SK-N-SH treated with all-trans-retinoic acid at 6 μM for 48 hours (cell line): ENCODE measurements around the gene ARHGDIA.

Experiments
- ATAC-seq: fragments of 200-7000 bp; cut with Tn5 transposase; 3 replicates; pipeline ENCODE4 v1.9.1; 2020; ENCODE audit warnings: mild to moderate bottlenecking, moderate library complexity
- ARNTL ChIP-seq: fragments of 450-650 bp; formaldehyde crosslinking; IDR thresholded peaks from 2 replicates; pipeline ENCODE4 v1.5.0; 2020; ENCODE audit warnings: low read depth, mild to moderate bottlenecking, moderate library complexity, borderline replicate concordance
- BACH2 ChIP-seq: fragments of 250-450 bp; sonication (Bioruptor Pico); IDR thresholded peaks from 2 replicates; pipeline ENCODE4 v1.9.0; 2021; ENCODE audit warnings: mild to moderate bottlenecking, borderline replicate concordance
- CSDC2 ChIP-seq: fragments of 250-450 bp; sonication (Bioruptor Pico); IDR thresholded peaks from 2 replicates; pipeline ENCODE4 v1.5.0; 2020; ENCODE audit warnings: mild to moderate bottlenecking, moderate library complexity
- ESRRG ChIP-seq: fragments of 250-450 bp; sonication (Bioruptor Pico); IDR thresholded peaks from 2 replicates; pipeline ENCODE4 v1.6.1; 2021; ENCODE audit warnings: mild to moderate bottlenecking
- GLIS3 ChIP-seq: fragments of 250-450 bp; sonication (Bioruptor Pico); IDR thresholded peaks from 2 replicates; pipeline ENCODE4 v1.5.0; 2020; ENCODE audit warnings: mild to moderate bottlenecking, moderate library complexity
- ISL1 ChIP-seq: fragments of 250-450 bp; sonication (Bioruptor Pico); IDR thresholded peaks from 2 replicates; pipeline ENCODE4 v2.1.2; 2022; ENCODE audit warnings: mild to moderate bottlenecking, moderate library complexity
- OSR1 ChIP-seq: fragments of 250-450 bp; sonication (Bioruptor Pico); IDR thresholded peaks from 2 replicates; pipeline ENCODE4 v1.8.0; 2022; ENCODE audit warnings: moderate library complexity, mild to moderate bottlenecking, inconsistent platforms
- PPARA ChIP-seq: fragments of 250-450 bp; sonication (Bioruptor Pico); IDR thresholded peaks from 2 replicates; pipeline ENCODE4 v1.5.0; 2020; ENCODE audit warnings: mild to moderate bottlenecking, borderline replicate concordance
- RARB ChIP-seq: fragments of 250-450 bp; sonication (Bioruptor Pico); IDR thresholded peaks from 2 replicates; pipeline ENCODE4 v1.8.0; 2021; ENCODE audit warnings: mild to moderate bottlenecking, moderate library complexity
- TCF4 ChIP-seq: fragments of 250-450 bp; sonication (Bioruptor Pico); IDR thresholded peaks from 2 replicates; pipeline ENCODE4 v1.8.0; 2021; ENCODE audit warnings: mild to moderate bottlenecking, moderate library complexity, borderline replicate concordance
- TOX ChIP-seq: fragments of 250-450 bp; sonication (Bioruptor Pico); IDR thresholded peaks from 2 replicates; pipeline ENCODE4 v1.8.0; 2021; ENCODE audit warnings: mild to moderate bottlenecking, moderate library complexity, borderline replicate concordance
- ZC3H10 ChIP-seq: fragments of 250-450 bp; sonication (Bioruptor Pico); IDR thresholded peaks from 2 replicates; pipeline ENCODE4 v1.5.1; 2021; ENCODE audit warnings: mild to moderate bottlenecking, moderate library complexity
- ZFP30 ChIP-seq: fragments of 450-650 bp; formaldehyde crosslinking; IDR thresholded peaks from 2 replicates; pipeline ENCODE4 v1.5.0; 2022; ENCODE audit warnings: mild to moderate bottlenecking, moderate library complexity
- ZNF565 ChIP-seq: fragments of 450-650 bp; formaldehyde crosslinking; conservative IDR thresholded peaks from 2 replicates; pipeline ENCODE4 v1.5.0; 2020; ENCODE audit warnings: low read depth, mild to moderate bottlenecking, moderate library complexity
- ZNF70 ChIP-seq: fragments of 450-650 bp; formaldehyde crosslinking; IDR thresholded peaks from 2 replicates; pipeline ENCODE4 v1.5.0; 2020; ENCODE audit warnings: mild to moderate bottlenecking, moderate library complexity
- ZNF8 ChIP-seq: fragments of 450-650 bp; formaldehyde crosslinking; IDR thresholded peaks from 2 replicates; pipeline ENCODE4 v1.5.0; 2020; ENCODE audit warnings: mild to moderate bottlenecking, moderate library complexity
- TF ChIP-seq, protein P1 (sequence below): fragments of 250-450 bp; sonication (Bioruptor Pico); IDR thresholded peaks from 2 replicates; pipeline ENCODE4 v1.5.1; 2020; ENCODE audit warnings: low read depth, mild to moderate bottlenecking, moderate library complexity
- TF ChIP-seq, protein P2 (sequence below): fragments of 250-450 bp; sonication (Bioruptor Pico); IDR thresholded peaks from 2 replicates; pipeline ENCODE4 v1.8.0; 2021; ENCODE audit warnings: low read depth, mild to moderate bottlenecking, moderate library complexity, borderline replicate concordance
- TF ChIP-seq, protein P3 (sequence below): fragments of 250-450 bp; sonication (Bioruptor Pico); IDR thresholded peaks from 2 replicates; pipeline ENCODE4 v1.8.0; 2020; ENCODE audit warnings: mild to moderate bottlenecking, moderate library complexity, borderline replicate concordance
- TF ChIP-seq, protein P4 (sequence below): fragments of 250-450 bp; sonication (Bioruptor Pico); IDR thresholded peaks from 2 replicates; pipeline ENCODE4 v1.5.1; 2021; ENCODE audit warnings: mild to moderate bottlenecking, moderate library complexity

ARHGDIA gene

DNA sequence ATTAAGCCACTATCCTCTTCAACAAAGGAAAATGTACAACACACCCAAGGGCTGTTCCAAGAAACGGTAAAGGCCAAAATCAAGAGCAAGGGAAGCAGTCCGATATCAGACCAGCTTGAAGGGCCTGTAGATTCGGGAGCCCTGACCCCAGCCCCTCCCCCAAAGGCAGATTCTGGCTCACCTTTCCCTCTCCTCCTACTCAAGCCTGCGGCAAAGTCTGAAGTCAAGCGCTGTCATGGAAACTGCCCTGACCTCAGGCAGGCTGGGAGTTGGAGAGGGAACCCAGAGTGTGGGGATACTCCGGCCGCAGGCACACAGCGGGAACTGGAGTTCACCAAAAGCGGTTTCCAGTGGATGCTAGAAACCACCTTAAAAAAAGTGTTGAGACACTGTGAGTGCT, 18.5 kb upstream of the ARHGDIA start (continued):
- TF ChIP-seq, protein P1, sequence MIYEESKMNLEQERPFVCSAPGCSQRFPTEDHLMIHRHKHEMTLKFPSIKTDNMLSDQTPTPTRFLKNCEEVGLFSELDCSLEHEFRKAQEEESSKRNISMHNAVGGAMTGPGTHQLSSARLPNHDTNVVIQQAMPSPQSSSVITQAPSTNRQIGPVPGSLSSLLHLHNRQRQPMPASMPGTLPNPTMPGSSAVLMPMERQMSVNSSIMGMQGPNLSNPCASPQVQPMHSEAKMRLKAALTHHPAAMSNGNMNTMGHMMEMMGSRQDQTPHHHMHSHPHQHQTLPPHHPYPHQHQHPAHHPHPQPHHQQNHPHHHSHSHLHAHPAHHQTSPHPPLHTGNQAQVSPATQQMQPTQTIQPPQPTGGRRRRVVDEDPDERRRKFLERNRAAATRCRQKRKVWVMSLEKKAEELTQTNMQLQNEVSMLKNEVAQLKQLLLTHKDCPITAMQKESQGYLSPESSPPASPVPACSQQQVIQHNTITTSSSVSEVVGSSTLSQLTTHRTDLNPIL (CRISPR knock-in tag) = no peak
- no peak for TF ChIP-seq RARB
- TF ChIP-seq, protein P2, sequence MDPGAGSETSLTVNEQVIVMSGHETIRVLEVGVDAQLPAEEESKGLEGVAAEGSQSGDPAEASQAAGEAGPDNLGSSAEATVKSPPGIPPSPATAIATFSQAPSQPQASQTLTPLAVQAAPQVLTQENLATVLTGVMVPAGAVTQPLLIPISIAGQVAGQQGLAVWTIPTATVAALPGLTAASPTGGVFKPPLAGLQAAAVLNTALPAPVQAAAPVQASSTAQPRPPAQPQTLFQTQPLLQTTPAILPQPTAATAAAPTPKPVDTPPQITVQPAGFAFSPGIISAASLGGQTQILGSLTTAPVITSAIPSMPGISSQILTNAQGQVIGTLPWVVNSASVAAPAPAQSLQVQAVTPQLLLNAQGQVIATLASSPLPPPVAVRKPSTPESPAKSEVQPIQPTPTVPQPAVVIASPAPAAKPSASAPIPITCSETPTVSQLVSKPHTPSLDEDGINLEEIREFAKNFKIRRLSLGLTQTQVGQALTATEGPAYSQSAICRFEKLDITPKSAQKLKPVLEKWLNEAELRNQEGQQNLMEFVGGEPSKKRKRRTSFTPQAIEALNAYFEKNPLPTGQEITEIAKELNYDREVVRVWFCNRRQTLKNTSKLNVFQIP (CRISPR knock-in tag) = no peak
- TF ChIP-seq, all 23 proteins: peak for 0

DNA sequence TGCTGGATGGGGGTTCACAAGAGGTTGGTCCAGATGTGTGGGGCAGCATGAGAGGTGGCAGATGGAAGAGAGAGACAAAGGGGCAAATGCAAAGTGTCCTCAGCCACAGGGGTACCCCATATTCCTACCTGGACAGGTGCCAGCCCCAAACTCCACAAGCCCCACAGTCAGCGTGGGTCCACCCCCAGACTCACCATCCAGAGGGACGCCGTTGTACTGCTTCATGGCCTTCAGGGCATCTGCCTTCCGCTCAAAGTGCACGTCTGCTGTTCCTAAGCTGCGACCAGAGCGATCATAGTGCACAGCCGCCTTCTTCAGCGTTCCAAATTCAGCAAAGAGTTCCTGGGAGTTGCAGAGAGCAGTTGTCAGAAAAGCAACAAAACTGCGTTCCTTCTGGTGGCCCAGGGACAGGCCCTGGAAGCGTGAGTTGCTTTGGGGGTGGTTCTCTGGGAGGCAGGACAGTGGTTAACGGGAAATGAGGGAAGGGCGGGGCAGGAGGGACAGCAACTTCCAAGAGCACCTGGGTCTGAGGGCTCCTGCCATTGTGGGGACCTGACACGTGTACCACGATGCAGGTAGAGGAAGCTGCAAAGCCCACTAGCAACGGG, 18.0 kb upstream of the ARHGDIA start:
- ATAC-seq = no peak
- no peak for TF ChIP-seq ARNTL (CRISPR knock-in tag)
- TF ChIP-seq GLIS3 = no peak

DNA sequence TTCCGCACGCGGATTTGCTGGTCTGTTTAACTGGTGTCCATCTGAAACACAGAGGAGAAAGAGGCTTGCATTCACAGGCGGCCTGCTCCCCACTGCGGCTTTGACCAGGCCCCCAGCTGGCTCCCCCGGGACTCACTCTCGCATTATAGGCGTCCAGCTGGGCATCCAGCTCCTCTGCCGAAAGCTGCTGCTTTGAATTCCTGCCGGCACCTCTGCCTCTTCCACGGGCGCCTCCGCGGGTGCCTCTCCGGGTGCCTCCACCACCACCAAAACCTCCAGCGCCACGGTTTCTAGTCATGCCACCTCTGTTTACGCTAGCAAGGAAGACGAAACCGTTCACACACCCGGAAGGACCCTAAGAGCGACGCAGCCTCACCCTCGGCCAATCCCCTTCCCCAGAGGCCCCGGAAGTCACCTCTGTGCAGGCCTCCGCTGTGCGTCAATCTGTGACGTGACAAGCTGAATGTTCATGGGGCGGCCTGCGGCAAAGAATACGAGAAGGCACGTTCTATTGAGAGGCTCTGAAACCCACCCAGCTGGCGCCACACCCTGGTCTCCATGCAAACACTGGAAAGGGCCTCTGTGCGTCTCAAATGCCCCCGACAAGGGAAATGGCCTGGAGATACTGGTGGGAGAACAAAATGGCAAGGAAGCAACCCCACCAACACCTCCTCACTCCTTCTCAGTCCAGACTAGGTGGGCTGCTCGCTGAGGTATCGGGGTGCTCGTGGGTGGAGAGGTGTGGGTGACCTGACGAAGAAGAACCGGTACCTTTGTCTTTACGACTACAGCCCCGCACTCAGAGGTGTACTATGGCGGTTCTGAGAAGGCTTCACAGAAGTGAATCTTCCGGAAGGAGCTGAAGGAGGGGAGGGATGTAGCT, 17.2 kb upstream of the ARHGDIA start:
- TF ChIP-seq ZFP30 (CRISPR knock-in tag) (no peak), BACH2 (CRISPR knock-in tag) (no peak), PPARA (CRISPR knock-in tag) (no peak), ISL1 (CRISPR knock-in tag) (no peak), ESRRG (CRISPR knock-in tag) (no peak), RARB (no peak), ZNF565 (CRISPR knock-in tag) (no peak), GLIS3 (no peak), TOX (no peak), OSR1 (CRISPR knock-in tag) (no peak), ZNF8 (CRISPR knock-in tag) (no peak), ZC3H10 (CRISPR knock-in tag) (no peak), CSDC2 (no peak), TCF4 (CRISPR knock-in tag) (no peak), ZNF70 (CRISPR knock-in tag) (no peak)
- TF ChIP-seq, protein P3, sequence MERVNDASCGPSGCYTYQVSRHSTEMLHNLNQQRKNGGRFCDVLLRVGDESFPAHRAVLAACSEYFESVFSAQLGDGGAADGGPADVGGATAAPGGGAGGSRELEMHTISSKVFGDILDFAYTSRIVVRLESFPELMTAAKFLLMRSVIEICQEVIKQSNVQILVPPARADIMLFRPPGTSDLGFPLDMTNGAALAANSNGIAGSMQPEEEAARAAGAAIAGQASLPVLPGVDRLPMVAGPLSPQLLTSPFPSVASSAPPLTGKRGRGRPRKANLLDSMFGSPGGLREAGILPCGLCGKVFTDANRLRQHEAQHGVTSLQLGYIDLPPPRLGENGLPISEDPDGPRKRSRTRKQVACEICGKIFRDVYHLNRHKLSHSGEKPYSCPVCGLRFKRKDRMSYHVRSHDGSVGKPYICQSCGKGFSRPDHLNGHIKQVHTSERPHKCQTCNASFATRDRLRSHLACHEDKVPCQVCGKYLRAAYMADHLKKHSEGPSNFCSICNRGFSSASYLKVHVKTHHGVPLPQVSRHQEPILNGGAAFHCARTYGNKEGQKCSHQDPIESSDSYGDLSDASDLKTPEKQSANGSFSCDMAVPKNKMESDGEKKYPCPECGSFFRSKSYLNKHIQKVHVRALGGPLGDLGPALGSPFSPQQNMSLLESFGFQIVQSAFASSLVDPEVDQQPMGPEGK = no peak
- TF ChIP-seq, protein P4, sequence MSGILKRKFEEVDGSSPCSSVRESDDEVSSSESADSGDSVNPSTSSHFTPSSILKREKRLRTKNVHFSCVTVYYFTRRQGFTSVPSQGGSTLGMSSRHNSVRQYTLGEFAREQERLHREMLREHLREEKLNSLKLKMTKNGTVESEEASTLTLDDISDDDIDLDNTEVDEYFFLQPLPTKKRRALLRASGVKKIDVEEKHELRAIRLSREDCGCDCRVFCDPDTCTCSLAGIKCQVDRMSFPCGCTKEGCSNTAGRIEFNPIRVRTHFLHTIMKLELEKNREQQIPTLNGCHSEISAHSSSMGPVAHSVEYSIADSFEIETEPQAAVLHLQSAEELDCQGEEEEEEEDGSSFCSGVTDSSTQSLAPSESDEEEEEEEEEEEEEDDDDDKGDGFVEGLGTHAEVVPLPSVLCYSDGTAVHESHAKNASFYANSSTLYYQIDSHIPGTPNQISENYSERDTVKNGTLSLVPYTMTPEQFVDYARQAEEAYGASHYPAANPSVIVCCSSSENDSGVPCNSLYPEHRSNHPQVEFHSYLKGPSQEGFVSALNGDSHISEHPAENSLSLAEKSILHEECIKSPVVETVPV (CRISPR knock-in tag) = no peak
- ATAC-seq = no peak

DNA sequence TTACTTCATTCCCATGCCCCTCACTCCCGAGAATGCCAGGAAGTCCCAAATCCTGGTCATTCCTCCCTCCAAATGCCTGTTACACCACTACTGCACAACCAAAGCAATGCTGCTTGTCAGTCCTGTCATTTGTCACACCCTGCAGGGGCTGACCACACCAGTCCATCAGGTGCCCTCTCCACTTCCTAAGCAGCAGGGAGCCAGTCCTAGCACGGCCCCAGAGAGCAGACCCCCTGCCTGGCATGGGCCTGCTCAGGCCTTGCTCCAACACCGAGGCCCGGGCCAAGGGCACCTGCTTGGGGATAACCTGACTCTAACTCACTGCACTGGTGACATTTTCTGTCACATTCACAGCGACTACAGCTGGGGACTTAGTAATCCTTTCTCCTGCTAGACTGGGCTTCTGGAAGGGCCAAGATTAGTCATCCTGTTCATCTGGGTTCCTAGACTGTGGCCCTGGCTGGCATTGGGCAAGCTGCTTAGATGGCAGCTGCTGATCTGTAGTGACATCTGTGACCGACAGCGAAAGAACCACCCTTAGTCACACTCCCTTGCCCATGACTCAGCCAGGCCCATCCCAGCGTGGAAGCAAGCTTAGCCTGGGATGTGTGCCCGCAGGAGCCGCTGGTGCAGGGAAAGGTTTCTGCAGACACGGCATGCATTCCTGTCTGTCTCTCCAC, 14.9 kb upstream of the ARHGDIA start:
- ATAC-seq = peak; percentile 42
- TF ChIP-seq ARNTL (CRISPR knock-in tag) = no peak
- TF ChIP-seq RARB = no peak
- no peak for TF ChIP-seq ZC3H10 (CRISPR knock-in tag)
- TF ChIP-seq, all 23 proteins: peak for 0
